OCI-M2 (cell line): ENCODE data around the gene ASXL1.
"Not testable (repeated sequence)": the region's sequence is repeated elsewhere in the genome, so short reads cannot be mapped to it uniquely, and the experiment has no call there.

Experiments
- DNase-seq: peaks from one replicate; lab custom pipeline; 2025; ENCODE audit not compliant: unreplicated experiment; lab: John Stamatoyannopoulos, UW

ASXL1 gene

GRCh38 chr20:32464401-32465091 lies 106.4 kb downstream of the ASXL1 start:
- DNase-seq, result no peak

- DNase-seq, result no peak
Measured at GRCh38 chr20:32465092-32465900, 107.2 kb downstream of the ASXL1 start.

GRCh38 chr20:32465901-32466675 lies 108.0 kb downstream of the ASXL1 start:
- not testable (repeated sequence) for DNase-seq

GRCh38 chr20:32466739-32467505 lies 108.8 kb downstream of the ASXL1 start:
- DNase-seq, result no peak

GRCh38 chr20:32467506-32468312 lies 109.6 kb downstream of the ASXL1 start:
- DNase-seq, result no peak

- no peak for DNase-seq
Measured at GRCh38 chr20:32468313-32468640, 110.1 kb downstream of the ASXL1 start.

- DNase-seq, result no peak
Measured at GRCh38 chr20:32468860-32469259, 110.7 kb downstream of the ASXL1 start.

GRCh38 chr20:32470025-32470861 lies 112.1 kb downstream of the ASXL1 start:
- DNase-seq, result no peak

- DNase-seq, result no peak
Measured at GRCh38 chr20:32470940-32471339, 112.8 kb downstream of the ASXL1 start.

- no peak for DNase-seq
Measured at GRCh38 chr20:32472581-32473207, 114.6 kb downstream of the ASXL1 start.

GRCh38 chr20:32473231-32474008 lies 115.3 kb downstream of the ASXL1 start:
- no peak for DNase-seq

- DNase-seq, result no peak
Measured at GRCh38 chr20:32474009-32474716, 116.0 kb downstream of the ASXL1 start.

- no peak for DNase-seq
Measured at GRCh38 chr20:32474717-32474966, 116.5 kb downstream of the ASXL1 start.

- no peak for DNase-seq
Measured at GRCh38 chr20:32474967-32475811, 117.1 kb downstream of the ASXL1 start.

GRCh38 chr20:32476684-32477593 lies 118.8 kb downstream of the ASXL1 start:
- no peak for DNase-seq
